CD4-positive, alpha-beta T cell treated with Interleukin-15 for 1 hour (primary cell): Measurements from ENCODE around the gene IL18RAP.

Source experiments
- DNase-seq: peaks from one replicate; pipeline ENCODE4 v3.0.0-alpha.2; 2020

The IL18RAP gene

GRCh38 chr2:102461188-102461587 is 38.2 kb downstream of the IL18RAP start:
- no peak for DNase-seq

DNA sequence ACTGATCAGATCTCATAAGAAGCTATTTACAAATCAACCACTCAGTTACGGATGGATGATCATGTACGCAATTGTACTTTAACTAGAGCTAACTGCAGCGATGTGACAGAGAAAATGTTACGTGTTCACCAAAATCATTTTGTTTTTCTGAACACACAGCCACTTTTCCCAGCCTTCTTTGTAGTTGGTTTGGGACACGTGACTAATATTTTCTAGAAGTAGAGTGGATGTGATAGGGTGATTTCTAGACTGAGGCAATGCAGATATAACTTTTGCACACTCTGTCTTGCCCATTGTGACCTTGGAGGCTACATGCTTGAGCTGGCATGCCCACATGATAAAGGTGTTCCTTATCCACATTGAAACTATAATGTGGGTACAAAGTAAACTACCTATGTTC is 40.2 kb downstream of the IL18RAP start:
- no peak for DNase-seq

GRCh38 chr2:102470168-102470567 is 47.2 kb downstream of the IL18RAP start:
- no peak for DNase-seq

DNA sequence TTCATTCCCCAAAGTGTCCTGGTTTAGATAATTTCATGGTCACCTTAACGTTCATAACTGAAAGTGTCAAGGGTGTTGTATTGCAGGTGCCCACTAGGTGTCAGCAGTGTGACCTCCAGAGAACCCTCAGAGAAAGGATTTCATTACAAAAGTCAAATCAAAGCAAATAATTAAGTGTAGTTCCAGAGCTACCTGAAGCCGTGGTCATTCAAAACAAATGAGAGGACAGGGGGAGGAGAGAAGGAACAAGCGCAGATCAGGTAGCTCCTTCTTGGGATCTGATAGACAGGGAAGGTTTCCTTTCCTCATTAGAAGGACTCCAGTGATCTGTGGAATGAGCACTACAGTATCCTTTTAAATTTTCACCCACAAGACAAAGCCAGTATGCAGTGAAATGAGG is 50.1 kb downstream of the IL18RAP start, which contains the start of gene SLC9A4:
Gene SLC9A4, plus strand, starts transcription at position 207 of the 400 bp plus-strand sequence. CDS start 534 bp downstream, outside the sequence.
- DNase-seq = peak; percentile 37

- no peak for DNase-seq
These were observed 50.7 kb downstream of the IL18RAP start for GRCh38 chr2:102473631-102474030.

GRCh38 chr2:102474785-102475184 is 51.8 kb downstream of the IL18RAP start:
- DNase-seq = no peak

- no peak for DNase-seq
These were observed 55.9 kb downstream of the IL18RAP start for GRCh38 chr2:102478686-102479470.

DNA sequence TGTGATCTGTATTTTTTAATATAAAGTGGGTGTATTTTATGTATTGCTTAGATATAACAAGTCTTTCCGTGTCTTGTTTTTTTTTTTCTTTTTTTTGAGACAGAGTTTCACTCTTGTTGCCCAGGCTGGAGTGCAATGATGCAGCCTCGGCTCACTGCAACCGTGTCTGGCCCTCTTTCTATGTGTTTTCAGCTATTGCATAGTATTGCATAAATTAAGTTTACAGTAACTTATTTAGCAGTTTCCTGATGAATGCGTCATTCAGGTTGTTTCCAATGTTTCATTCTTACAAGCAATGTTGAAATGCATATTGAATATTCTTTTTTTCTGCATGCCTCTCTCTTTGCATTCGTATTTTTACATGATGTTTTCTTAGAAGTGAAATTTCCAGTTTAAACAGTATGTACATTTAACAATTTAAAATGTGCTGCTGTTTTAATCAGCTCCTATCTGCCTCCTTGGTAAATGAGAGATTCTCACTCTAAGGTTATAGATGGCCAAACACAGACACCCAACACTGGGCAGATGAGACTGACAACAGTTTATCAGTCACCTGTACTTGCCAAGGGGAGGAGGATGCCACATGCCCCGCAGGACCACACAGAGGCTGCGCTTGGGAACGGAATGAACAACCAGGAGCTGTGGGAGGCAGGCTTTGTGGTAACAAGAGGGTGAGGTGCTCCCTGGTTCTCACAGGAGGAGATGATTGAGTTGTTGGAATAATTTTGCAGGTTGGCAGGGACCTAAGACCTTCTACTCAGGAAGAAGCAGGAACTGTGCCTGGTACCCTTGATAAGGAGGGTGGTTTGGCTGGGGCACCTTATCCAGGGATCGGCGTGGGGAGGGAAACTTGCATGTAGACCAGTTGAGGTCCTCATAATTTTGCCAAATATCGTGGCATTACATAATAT is 57.6 kb downstream of the IL18RAP start:
- no peak for DNase-seq

DNA sequence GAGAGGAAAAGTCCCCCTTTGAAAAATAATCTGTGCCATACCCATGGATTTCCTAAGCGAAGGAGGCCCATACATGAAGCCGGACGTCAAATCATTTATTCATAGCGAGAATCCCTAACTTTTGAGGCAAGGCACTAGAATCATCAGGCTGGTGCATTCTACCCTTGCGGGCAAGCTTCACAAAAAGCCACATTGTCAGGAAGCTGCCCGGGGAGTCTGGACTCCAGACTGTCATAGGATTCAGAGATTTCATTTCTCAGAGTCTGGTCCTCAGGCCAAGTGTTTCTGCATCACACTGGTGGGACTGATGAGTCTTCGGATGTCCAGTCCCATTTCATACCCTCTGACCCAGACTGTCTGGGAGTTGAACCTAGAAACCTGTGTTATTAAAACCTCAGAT is 59.0 kb downstream of the IL18RAP start:
- no peak for DNase-seq

DNA sequence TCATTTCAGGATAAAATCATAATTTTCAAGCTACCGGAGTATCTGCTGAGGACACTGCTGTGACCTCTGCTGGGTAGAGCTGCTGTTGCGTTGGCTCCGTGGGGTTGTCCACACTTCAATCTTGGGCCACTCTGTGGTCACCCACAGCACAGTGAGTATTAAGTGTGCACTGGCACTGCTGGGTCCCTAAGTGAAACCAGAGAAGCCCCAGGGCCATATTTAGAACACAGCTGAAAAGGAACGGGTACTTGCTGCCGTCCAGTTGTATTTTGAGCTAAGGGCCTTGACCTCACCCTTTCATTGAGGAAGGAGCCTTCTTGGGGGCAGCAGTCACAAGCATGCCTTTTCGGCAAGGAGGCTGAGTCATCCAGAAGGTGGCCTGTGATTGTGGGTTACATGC is 60.1 kb downstream of the IL18RAP start:
- no peak for DNase-seq

DNA sequence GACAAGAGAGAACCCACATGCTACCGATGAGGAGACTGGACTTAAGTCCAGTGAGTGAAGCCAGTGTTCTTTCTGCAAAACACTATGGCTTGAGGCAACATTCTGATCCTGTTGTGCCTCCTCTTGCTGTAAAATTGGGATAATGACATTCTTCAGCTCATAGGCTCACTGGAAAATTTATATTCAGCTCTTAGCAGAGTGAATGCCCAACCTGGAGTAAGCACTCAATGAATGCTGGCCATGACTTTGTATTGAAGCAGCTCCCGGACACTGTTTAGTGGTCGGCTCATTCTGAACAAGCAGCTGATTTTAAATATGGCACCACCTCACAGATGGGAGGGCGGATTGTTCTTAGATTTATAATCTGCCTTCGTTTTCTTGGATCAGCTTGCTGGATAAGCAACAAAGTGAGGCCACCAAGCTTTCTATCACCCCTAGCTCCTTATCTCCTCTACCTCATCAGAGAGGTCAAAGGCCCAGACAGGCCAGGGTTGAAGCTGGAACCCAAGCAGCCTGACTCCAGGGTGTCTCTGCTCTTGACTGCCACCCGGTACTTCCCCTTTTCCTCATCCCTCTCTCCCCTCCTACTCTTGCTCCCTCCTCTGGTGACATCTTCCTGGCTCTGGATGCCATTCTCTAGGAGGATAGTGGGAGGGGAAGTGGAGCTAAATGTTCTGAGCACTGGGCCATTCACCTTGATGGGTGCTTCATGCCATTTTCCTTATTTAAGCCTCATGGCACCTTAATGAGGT is 61.5 kb downstream of the IL18RAP start:
- DNase-seq = no peak

- no peak for DNase-seq
These were observed 62.3 kb downstream of the IL18RAP start for GRCh38 chr2:102485147-102485785.

- DNase-seq = no peak
These were observed 64.2 kb downstream of the IL18RAP start for GRCh38 chr2:102486941-102487702.

DNA sequence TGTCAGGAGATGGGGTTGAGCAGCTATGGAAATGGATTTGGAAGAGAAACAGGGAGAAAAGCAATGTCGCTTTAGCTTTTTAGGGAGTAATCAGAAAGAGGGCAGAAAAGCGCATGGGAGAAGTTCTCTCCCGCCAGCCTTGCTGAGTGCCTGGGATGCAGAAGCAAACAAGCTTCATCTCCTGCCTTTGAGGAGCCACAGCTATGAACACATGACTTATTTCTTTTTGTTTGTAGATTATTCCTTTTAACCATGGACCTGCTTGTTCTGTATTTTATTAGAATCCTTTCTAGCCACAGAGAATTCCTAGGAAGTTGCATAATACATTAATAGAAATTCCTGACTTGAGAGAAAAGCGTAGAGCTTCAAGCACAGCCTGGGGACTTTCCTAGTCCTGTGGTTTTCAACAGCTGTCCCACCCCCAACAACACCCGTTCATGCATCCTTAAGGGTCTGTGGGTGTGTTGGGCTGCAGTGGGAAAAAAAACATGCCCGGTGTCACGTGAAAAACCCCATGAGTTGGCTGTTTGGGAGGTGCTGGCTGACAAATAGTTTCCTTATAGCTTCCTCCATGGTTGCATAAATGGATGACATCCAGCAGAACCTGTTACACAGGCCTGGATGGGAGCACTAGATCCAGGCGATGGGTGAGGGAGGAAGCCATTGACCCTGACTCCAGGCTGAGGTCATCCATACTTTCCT is 65.0 kb downstream of the IL18RAP start:
- no peak for DNase-seq

- no peak for DNase-seq
These were observed 66.7 kb downstream of the IL18RAP start for GRCh38 chr2:102489646-102490045.

DNA sequence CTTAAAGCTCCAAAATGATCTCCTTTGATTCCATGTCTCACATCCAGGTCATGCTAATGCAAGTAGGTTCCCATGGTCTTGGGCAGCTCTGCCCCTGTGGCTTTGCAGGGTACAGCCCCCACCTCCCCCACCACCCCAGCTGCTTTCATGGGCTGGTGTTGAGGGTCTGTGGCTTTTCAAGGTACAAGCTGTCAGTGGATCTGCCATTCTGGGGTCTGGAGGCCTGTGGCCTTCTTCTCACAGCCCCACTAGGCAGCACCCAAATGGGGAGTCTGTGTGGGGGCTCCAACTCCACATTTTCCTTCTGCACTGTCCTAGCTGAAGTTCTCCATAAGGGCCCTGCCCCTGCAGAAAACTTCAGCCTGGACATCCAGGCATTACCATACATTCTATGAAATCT is 69.0 kb downstream of the IL18RAP start:
- no peak for DNase-seq

GRCh38 chr2:102494570-102494969 is 71.6 kb downstream of the IL18RAP start:
- DNase-seq = no peak

DNA sequence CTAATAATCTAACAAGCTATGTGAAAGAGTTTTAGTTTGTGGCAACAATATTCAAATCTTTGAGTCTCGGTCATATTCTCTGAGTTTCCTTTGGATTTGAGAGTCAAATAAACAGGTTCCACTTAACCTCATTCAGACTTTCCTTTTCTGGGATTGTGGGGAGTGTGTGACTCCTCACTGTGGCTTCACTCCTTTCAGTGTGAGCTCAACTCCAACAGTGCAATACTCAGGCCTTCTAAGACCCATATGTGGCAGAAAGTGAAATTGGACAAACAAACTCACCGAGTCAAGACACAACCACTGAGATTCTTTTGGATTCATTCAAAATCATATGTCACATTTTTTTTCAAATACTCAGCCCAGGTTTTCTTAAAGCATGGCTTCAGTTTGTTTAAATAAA is 75.5 kb downstream of the IL18RAP start:
- no peak for DNase-seq

DNA sequence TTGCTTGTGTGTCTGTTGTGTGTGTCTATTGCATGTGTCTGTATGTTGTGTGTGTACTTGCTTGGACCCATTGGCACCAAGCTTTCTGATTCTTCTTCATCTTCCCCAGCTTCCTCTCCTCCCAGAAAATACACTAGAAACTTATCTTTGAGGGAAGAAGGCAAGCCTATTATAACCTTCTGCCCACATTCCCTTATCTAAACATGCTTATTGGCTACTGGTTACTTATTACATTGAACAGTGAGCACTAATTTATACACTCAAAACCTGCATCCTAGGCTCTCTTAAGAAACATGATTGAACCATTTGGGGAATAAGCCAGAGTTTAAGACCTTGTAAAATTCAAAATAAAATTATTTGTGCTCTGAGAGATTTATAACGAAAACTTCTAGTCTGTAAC is 76.6 kb downstream of the IL18RAP start:
- DNase-seq = no peak
